SH-SY5Y (cell line): ENCODE measurements around the gene IFI27.

Source experiments
- GATA2 ChIP-seq: IDR thresholded peaks from 2 replicates; pipeline ENCODE4 v1.6.1; 2011; ENCODE audit warnings: mild to moderate bottlenecking, low read depth, low read length
- GATA3 ChIP-seq: IDR thresholded peaks from 2 replicates; pipeline ENCODE4 v1.6.1; 2011; ENCODE audit warnings: low read depth, mild to moderate bottlenecking, low read length, moderate library complexity

DNA sequence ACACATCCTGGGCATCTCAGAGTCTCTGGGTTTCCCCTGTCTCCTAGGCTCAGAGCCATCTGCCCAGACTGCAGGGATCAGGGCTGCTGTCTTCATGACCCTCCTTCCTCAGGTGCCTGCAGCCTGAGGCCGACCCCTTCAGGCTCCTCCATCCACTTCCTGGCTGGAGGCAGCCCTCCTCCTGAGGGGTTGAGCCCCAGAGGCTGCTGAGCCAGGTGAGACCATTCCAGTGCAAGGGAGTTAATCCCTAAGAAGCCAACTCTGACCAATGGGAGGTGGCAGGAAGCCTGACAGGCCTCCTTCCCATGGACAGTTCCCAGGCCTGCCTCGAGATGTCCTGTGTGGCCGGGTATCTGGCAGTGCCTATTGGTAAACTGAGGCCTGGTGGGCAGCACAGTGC is 55.2 kb downstream of the IFI27 start:
- TF ChIP-seq GATA3 = no peak
- no peak for TF ChIP-seq GATA2
